Amniotic epithelial cell (primary cell): ENCODE results near the gene MPPED1.

Source experiments
- DNase-seq: peaks from one replicate; pipeline ENCODE4 v3.0.0-alpha.2; 2010; ENCODE audit warnings: low read depth

The MPPED1 gene

GRCh38 chr22:43392385-43392989 lies 19.3 kb upstream of the MPPED1 start:
- no peak for DNase-seq

GRCh38 chr22:43393132-43393843 lies 18.5 kb upstream of the MPPED1 start:
- DNase-seq, result no peak

GRCh38 chr22:43393844-43394474 lies 17.9 kb upstream of the MPPED1 start:
- DNase-seq, result no peak

GRCh38 chr22:43395086-43395695 lies 16.6 kb upstream of the MPPED1 start:
- DNase-seq, result no peak

GRCh38 chr22:43396321-43396933 lies 15.4 kb upstream of the MPPED1 start:
- DNase-seq, result no peak

- DNase-seq, result no peak
Measured at GRCh38 chr22:43396934-43397457, 14.8 kb upstream of the MPPED1 start.

- no peak for DNase-seq
Measured at GRCh38 chr22:43397766-43398165, 14.0 kb upstream of the MPPED1 start.

GRCh38 chr22:43398246-43398645 lies 13.6 kb upstream of the MPPED1 start:
- DNase-seq, result no peak

GRCh38 chr22:43398910-43399309 lies 12.9 kb upstream of the MPPED1 start:
- no peak for DNase-seq

- no peak for DNase-seq
Measured at GRCh38 chr22:43399338-43399979, 12.4 kb upstream of the MPPED1 start.

- DNase-seq, result no peak
Measured at GRCh38 chr22:43399980-43400358, 11.8 kb upstream of the MPPED1 start.

- DNase-seq, result no peak
Measured at GRCh38 chr22:43400449-43400848, 11.4 kb upstream of the MPPED1 start.

GRCh38 chr22:43401233-43401632 lies 10.6 kb upstream of the MPPED1 start:
- DNase-seq, result no peak

- no peak for DNase-seq
Measured at GRCh38 chr22:43401661-43402060, 10.2 kb upstream of the MPPED1 start.

GRCh38 chr22:43402128-43402527 lies 9.7 kb upstream of the MPPED1 start:
- no peak for DNase-seq

GRCh38 chr22:43404673-43405385 lies 7.0 kb upstream of the MPPED1 start:
- no peak for DNase-seq

GRCh38 chr22:43406186-43406790 lies 5.5 kb upstream of the MPPED1 start:
- no peak for DNase-seq

- no peak for DNase-seq
Measured at GRCh38 chr22:43407591-43407990, 4.2 kb upstream of the MPPED1 start.

- no peak for DNase-seq
Measured at GRCh38 chr22:43408009-43408408, 3.8 kb upstream of the MPPED1 start.

- DNase-seq, result no peak
Measured at GRCh38 chr22:43409046-43409445, 2.8 kb upstream of the MPPED1 start.

- no peak for DNase-seq
Measured at GRCh38 chr22:43409800-43410199, 2.0 kb upstream of the MPPED1 start.
